Measurements from ENCODE around the gene WFDC9.
"Not testable (repeated sequence)": the region's sequence is repeated elsewhere in the genome, so short reads cannot be mapped to it uniquely, and the experiment has no call there.

The WFDC9 gene

DNA sequence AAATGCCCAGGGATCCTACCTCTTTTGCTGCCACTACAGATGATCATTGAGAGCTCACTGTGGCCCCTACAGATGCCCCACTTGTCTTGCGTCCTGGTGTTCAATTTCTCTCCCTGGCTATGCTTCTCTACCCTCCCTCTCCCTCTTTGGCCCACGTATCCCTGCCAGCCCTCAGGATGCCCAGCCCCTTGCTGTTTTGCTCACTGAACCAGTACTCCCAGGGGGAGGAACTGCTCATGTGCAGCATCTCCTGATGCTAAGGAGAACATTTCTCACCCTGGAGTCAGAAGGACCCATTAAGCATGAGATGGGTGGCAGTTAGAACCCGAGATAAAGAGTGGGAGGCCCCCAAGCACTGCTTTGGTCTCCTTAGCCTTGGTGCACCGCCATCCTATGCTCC is at the start of gene WFDC9:
Gene WFDC9, minus strand, starts transcription at position 101 of the 400 bp plus-strand sequence. CDS start 21,103 bp downstream, outside the sequence.
- DNase-seq (ENCODE audit: low spot score), result no peak

DNA sequence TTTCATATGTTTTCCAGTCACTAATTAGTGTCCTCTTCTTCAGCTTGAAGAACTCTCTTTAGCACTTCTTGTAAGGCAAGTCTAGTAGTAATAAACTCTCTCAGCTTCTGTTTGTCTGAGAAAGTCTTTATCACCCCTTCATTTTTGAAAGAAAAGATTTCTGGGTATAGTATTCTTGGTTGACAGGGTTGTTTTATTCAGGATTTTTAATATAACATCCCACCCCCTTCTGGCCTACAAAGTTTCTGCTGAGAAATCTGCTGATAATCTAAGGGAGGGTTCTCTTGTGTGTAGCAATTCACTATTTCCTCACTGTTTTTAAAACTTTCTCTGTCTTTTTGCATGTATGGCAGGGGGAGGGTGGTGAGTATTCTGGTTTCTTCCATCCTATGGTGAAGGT is 48.6 kb upstream of the WFDC9 start:
- DNase-seq (ENCODE audit: low spot score), result no peak

DNA sequence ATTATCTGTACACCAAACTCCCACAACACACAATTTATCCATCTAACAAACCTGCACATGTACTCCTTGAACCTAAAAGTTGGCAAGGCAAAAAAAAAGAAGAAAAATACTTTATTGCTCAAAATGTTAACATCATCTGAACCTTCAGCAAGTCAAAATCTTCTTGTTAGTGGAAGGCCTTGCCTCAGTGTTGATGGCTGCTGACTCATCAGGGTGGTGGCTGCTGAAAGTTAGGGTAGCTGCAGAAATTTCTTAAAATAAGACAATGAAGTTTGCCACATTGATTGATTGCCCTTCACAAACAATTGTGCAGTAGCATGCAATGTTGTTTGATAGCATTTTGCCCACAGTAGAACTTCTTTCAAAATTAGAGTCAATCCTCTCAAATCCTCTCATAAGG is 41.7 kb upstream of the WFDC9 start:
- no peak for DNase-seq (ENCODE audit: low spot score)

DNA sequence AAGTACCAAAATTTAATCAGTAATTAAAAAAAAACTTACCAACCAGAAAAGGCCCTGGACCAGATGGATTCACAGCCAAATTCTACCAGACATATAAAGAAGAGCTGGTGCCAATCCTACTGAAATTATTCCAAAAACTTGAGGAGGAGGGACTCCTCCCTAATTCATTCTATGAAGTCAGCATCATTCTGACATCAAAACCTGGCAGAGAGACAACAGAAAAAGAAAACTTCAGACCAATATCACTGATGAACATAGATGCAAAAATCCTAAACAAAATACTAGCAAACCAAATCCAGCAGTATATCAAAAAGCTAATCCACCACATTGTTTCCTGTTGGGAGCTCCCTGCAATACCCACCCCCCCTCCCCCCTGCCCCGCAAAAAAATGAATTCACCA is 39.1 kb upstream of the WFDC9 start, which contains the start of gene WFDC11:
Gene WFDC11, minus strand, starts transcription at position 101 of the 400 bp plus-strand sequence. CDS start 19,639 bp downstream, outside the sequence.
- DNase-seq (ENCODE audit: low spot score), result no peak

DNA sequence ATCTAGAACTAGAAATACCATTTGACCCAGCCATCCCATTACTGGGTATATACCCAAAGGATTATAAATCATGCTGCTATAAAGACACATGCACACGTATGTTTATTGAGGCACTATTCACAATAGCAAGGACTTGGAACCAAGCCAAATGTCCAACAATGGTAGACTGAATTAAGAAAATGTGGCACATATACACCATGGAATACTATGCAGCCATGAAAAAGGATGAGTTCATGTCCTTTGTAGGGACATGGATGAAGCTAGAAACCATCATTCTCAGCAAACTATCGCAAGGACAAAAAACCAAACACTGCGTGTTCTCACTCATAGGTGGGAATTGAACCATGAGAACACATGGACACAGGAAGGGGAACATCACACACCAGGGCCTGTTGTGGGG is 26.0 kb upstream of the WFDC9 start:
- DNase-seq (ENCODE audit: low spot score), result not testable (repeated sequence)

DNA sequence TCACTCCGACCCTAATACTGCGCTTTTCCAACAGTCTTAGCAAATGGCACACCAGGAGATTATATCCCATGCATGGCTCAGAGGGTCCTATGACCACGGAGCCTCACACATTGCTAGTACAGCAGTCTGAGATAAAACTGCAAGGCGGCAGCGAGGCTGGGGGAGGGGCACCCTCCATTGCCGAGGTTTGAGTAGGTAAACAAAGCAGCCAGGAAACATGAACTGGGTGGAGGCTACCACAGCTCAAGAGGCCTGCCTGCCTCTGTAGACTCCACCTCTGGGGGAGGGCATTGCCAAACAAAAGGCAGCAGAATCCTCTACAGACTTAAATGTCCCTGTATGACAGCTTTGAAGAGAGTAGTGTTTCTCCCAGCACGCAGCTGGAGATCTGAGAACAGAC is 20.6 kb upstream of the WFDC9 start:
- DNase-seq (ENCODE audit: low spot score), result not testable (repeated sequence)

DNA sequence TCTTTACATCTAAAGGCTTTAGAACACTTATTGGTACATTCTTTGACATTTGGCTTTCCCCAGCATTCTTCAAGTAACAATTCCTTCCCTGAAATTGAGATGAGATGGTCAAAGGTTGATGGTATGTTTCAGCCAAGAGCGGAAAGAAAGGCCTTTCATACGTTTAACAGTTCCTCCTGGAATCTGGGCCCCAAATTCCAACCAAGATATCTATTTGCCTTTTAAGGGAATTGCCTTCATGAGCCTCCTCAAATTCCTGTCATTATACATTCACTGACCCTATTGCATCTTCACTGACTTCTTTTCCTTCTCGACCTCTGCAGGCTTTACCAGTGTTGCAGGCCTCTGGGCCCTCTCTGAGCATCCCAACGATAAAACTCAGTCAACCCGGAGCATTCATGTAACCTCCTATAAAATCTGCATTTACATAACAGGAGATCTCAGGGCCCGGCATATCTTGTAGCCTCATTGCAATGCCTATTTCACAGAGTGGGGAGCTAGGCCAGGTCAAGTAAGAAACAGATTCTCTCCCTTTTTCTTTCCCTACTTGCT is 18.3 kb upstream of the WFDC9 start:
- no peak for DNase-seq (ENCODE audit: low spot score)

DNA sequence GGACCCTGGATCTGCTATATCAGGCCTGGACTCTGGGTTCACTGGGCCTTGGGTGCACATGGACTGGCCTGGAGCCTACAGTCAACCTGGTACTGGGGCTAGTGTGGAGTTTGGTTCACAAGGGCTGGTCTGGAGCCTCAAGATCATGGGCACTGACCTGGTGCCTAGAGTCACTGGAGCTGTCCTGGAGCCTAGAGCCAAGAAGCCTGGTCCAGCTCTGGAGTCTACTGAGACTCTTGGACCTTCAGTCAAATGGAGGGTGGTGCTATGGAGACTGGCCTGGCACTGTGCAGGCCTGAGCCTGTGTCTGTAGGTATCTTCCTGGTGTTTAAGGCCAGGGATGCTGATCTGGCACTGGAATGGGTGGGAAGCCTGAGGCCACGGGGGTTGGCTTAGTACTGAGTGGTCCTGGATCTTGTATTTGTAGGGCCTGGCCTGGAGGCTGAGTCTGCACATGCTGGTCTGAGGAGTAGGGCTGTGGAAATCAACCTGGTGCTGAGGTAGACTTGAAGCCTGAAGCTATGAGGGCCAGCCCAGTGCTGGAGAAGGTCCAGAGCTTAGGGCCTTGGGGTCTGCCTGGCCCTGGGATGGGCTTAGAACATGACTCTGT is 16.5 kb upstream of the WFDC9 start:
- no peak for DNase-seq (ENCODE audit: low spot score)

DNA sequence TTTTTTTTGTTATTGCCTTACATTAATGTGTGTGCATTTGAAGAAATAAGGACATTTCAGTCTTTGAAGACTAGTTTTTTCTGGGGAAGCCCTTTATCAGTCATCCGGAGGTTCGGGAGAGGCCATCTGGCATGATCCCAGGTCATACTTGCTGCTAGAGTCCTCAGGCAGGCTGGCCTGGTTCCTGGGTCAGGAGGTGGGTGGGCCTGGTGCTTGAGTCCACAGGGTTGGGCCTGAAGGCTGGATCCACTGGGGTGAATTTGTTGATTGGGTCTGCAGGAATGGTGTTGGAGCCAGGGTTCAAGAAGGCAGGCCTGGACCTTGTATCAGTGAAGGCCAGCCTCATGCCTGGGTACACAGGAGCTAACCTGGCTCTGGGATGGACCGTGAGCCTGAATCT is 15.8 kb upstream of the WFDC9 start:
- DNase-seq (ENCODE audit: low spot score), result no peak

DNA sequence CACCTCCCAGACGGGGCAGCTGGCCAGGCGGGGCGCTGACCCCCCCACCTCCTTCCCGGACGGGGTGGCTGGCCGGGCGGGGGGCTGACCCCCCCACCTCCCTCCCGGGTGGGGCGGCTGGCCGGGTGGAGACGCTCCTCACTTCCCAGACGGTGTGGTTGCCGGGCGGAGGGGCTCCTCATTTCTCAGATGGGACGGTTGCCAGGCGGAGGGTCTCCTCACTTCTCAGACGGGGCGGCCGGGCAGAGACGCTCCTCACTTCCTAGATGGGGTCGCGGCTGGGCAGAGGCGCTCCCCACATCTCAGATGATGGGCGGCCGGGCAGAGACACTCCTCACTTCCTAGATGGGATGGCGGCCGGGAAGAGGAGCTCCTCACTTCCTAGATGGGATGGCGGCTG is 14.8 kb upstream of the WFDC9 start:
- not testable (repeated sequence) for DNase-seq (ENCODE audit: low spot score)

DNA sequence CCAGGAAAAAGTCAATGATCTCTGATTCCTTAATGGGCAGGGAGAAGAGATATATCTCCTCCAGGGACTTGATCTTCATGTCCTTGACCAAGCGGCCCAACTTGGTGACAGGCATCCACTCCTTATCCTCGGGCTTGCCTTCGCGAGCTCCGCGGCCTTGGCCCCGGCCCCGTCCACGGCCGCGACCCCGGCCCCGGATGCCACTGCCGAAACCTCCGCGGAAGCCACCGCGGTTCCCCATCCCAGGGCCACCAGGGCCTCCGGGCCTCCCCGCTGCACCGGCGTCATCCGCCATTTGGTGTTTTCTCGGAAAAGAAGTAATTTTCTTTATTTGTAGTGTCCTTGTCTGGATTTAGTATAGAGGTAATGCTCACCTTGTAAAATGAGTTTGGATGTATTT is 10.0 kb upstream of the WFDC9 start:
- not testable (repeated sequence) for DNase-seq (ENCODE audit: low spot score)

DNA sequence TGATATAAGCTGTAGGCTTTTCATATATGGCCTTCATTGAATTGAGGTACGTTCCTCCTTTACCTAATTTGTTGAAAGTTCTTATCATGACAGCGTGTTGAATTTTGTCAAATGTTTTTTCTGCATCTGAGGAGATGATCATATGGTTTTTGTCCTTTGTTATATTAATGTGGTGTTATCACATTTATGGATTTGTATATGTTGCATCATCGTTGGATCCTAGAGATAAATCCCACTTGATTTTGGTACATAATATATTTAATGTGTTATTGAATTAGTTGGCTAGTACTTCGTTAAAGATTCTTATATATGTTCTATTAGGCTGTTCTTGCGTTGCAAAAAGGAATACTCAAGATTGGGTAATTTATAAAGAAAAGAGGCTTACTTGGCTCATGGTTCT is 8.6 kb upstream of the WFDC9 start:
- no peak for DNase-seq (ENCODE audit: low spot score)

DNA sequence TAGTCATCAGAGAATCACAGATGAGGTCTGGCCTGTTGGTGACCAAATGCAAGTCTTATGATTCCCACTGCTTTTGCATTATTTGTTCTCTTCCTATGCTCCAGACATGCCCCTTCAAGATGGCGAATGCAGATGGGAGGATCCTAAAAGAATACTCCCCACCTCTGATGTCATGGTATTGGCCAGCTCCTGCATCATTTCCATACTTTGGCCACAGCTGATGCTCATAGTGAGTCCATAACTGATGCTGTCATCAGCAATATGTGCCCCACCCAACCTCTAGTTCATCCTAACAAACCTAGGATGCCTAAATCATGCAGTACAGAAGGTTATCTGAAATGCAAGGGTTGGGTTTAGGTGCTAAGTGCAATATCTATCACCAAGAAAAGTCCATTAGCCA is 5.4 kb upstream of the WFDC9 start:
- no peak for DNase-seq (ENCODE audit: low spot score)

DNA sequence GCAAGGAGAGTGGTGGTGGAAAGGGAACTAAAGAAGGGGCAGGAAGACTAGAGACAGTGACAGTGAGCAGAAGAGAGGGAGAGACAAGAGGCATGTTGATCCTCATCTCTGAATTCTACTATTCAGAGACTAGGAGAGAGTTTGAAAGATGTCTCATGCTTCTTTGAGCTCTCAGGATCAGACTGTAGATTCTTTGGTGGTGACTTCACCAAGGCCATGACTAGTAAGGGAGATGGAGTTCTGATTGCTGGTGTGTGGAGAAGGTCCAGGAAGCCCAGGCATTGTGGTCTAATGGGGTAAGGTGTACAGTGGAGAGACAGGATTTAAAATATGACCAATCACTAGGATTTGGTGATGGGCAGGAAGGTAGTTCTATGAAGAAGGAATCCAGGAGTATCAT is 713 bp downstream of the WFDC9 start:
- DNase-seq (ENCODE audit: low spot score), result no peak

DNA sequence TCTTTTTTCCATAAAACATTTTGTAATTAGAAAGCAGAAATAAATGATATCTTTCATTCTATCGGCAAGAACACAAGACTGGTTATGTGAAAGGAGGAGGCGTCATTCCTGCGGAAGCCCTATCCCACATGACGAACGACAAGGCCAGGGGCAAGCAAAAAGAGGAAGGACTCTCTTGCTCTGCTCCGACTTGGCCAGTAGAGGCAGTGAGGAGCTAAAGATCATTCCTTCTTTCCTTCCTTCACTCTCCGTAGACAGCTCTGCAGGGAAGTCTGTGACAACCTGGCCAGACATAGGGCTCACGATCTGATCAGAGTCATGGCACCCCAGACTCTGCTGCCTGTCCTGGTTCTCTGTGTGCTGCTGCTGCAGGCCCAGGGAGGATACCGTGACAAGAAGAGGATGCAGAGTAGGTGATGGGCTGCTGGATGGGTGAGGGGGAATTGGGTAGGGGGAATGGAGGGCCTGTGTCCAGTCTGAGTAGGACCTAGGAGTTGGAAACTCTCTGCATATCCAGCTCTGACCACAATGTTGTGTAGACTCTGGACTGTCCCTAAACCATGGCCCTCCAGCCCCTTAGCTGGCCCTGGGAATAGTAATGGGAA is 1.5 kb downstream of the WFDC9 start, which contains the start of gene WFDC10A:
Gene WFDC10A, plus strand, starts transcription at position 244 of the 605 bp plus-strand sequence. Its CDS starts 75 bp downstream, at position 319.
- DNase-seq (ENCODE audit: low spot score), result peak; percentile 10

DNA sequence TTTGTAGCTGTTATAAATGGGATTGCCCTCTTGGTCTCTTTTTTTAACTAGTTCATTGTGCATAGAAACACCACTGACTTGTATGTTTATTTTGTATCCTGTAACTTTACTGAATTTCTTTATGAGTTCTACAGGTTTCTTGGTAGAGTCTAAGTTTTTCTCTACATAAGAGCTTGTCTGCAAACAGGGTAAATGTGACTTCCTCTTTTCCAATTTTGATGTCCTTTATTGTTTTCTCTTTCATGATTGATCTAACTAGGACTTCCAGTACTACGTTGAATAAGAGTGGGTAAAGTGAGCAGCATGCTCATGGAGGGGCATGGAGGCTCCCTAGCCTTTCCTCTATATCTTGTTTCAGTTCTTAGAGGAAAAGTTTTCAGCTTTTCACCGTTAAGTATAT is 4.5 kb downstream of the WFDC9 start:
- no peak for DNase-seq (ENCODE audit: low spot score)

DNA sequence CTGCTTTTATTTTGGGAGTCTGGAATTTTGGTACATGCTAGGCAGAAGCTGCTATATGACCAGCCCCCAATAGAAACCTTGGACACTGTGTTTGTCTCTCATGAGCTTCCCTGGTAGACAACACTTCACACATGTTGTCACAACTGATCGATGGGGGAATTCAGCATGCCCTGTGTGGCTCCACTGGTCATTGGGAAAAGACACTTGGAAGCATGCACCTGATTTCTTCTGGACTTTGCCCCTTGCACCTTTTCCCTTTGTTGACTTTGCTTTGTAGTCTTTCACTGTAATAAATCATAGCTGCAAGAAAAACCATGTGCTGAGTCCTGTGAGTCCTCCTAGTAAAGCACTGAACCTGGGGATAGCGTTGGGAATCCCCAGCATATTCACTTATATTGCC is 9.5 kb downstream of the WFDC9 start:
- DNase-seq (ENCODE audit: low spot score), result no peak

DNA sequence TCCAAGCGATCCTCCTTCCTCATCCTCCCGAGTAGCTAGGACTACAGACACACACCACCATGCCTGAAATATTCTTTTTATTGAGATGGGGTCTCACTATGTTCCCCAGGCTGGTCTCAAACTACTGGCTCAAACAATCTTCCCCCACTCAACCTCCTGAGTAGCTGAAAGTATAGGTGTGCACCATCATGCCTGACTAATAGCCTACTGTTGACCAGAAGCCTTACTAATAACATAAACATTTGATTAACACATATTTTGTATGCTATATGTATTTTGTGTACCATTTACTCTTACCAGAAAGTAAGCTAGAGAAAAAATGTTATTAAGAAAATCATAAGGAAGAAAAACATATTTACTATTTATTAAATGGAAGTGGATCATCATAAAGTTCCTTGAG is 13.5 kb downstream of the WFDC9 start:
- no peak for DNase-seq (ENCODE audit: low spot score)

DNA sequence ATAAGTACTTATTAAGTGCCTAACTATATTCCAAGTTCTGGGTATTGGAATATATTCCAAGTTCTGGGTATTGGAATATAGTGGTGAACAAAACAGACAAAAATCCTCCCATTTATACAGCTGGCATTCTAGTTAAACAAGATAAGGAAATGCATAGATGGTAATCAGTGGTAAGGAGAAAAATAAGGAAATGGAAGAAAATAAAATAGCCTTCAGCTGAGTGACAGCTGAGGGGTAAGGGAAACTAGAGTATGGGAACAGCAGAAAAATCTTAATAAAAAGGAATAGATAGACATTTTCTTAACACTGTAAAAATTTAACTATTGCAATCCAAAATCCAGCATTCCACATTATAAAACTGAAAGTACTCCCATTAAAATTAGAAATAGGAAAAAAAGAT is 18.8 kb downstream of the WFDC9 start:
- no peak for DNase-seq (ENCODE audit: low spot score)

DNA sequence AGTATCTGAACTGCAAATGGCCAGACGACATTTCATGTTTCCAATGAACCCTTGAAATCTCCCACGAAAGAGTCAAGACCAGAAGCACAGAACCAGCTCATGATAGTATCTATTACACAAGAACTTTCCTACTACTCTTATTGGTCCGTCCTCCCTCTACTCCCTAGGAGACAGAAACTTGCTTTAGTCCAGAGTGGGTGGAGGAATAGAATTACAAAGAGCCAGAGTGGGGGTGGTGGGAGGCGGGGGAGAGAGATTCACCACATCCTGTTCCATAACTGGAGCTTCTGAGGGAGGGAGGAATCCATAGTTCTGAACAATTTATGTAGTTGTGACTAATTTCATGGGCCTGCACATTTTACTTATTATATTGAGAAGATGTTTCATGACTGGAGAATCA is 20.0 kb downstream of the WFDC9 start:
- DNase-seq (ENCODE audit: low spot score), result no peak

DNA sequence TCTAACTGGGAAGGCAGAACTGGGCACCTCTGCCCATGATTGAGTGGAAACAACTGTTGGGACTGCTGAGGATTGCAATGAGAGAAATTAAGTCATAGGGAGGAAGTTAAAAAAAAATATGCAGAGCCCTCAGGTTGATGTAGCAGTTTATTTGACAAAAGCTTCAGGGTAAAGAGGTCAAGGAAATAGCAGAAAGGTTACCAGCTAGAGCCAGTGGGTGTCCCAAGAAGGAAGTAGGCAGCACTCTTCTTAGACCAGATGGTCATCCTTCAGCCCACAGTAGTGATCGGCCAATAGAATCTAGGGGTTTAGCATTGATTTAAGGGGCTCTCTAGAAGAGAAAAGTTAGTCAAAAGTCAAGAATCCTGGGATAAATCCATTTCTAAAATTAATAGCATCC is 23.3 kb downstream of the WFDC9 start:
- no peak for DNase-seq (ENCODE audit: low spot score)

DNA sequence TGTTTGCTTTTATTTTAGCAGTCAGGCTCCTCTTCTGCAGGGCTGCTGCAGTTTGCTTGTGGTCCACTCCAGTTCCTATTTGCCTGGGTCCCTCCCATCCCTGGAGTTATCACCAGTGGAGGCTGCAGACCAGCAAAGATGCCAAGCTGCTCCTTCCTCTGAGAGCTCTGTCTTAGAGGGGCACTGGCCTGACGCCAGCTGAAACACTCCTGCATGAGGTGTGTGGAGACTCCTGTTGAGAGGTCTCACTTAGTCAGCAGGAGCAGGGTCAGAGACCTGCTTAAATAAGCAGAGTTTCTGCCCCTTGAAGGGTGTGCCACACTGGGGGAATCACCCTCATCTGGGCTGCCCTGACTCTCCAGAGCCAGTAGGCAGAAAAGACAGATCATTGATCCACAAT is 35.8 kb downstream of the WFDC9 start:
- no peak for DNase-seq (ENCODE audit: low spot score)

DNA sequence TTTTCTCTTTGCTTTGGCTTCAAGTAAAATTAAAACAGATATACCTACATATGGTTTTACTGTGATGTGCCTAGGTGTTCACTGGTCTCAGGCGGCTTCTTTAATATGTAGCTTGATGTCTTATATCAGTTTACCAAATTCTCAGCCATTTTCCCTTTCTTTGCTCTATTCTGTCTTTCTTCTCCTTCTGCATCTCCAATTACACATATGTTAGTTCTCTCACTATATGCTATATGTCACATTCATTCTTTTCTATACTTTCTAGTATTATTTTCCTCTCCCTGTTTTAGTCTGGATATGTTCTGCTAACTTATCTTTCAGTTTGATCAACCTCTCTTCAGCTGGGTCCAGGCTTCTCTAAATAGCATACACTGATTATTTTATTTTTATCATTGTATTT is 37.6 kb downstream of the WFDC9 start:
- DNase-seq (ENCODE audit: low spot score), result no peak

All from hematopoietic multipotent progenitor cell treated with erythropoietin and hydrocortisone succinate and interleukin-3 and kit ligand, for 15 days (in vitro differentiated cells).